ENCODE results near the gene SACM1L. TPM values are rescaled to one million over a fixed set of nuclear protein-coding genes. Genes with fewer than 3 reads are reported as not detected.

The SACM1L gene
- total and polyA plus RNA-seq, 2 of the 13 experiments (the other 11 are each of a cell fraction or from before 2014, with no cell fraction given): 15.1 to 27.8 TPM

DNA sequence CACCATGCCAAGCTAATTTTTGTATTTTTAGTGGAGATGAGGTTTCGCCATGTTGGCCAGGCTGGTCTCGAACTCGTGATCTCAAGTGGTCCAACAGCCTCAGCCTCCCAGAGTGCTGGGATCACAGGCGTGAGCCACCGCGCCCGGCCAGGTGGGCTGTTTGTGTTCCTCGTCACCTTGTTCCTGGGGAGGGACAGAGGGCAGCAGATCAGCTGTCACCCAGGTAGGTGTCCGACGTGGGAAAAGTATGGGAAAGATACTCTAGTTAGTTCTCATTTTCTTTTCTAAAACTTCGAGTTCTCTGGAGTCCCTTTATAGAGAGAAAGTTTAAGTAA lies 28.7 kb upstream of the SACM1L start (continued):
- TF ChIP-seq, protein P1, sequence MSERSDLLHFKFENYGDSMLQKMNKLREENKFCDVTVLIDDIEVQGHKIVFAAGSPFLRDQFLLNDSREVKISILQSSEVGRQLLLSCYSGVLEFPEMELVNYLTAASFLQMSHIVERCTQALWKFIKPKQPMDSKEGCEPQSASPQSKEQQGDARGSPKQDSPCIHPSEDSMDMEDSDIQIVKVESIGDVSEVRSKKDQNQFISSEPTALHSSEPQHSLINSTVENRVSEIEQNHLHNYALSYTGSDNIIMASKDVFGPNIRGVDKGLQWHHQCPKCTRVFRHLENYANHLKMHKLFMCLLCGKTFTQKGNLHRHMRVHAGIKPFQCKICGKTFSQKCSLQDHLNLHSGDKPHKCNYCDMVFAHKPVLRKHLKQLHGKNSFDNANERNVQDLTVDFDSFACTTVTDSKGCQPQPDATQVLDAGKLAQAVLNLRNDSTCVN (CRISPR knock-in tag; IDR thresholded peaks at IDR 0.05; ENCODE audit: borderline replicate concordance): no peak
- TF ChIP-seq, protein P2, sequence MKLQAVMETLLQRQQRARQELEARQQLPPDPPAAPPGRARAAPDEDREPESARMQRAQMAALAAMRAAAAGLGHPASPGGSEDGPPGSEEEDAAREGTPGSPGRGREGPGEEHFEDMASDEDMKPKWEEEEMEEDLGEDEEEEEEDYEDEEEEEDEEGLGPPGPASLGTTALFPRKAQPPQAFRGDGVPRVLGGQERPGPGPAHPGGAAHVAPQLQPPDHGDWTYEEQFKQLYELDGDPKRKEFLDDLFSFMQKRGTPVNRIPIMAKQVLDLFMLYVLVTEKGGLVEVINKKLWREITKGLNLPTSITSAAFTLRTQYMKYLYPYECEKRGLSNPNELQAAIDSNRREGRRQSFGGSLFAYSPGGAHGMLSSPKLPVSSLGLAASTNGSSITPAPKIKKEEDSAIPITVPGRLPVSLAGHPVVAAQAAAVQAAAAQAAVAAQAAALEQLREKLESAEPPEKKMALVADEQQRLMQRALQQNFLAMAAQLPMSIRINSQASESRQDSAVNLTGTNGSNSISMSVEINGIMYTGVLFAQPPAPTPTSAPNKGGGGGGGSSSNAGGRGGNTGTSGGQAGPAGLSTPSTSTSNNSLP (IDR thresholded peaks at IDR 0.05; ENCODE audit: low read depth, low read length): no peak
- TF ChIP-seq ZNF672 (CRISPR knock-in tag; IDR thresholded peaks at IDR 0.05) (no peak), ZNF761 (CRISPR knock-in tag; conservative IDR thresholded peaks at IDR 0.05) (no peak)

DNA sequence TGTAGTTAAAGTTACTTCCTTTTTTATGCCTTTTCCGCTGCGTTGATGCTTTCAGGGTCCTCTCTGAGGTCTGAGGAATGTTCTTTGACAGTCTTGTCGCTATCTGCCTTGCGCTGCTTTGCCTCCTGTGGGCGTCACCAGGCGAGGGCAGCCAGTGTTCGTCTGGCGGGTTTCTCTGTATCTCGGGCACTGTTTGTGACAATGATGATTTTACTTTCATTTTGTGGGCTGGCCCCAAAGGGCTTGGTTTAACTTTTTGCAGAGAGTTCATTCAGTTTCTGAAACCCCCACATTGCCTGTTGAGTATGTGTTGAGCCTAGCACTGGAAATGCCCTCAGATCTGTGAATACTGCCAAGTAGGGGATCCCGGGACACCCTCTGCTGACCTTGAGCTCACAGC lies 24.6 kb upstream of the SACM1L start:
- Histone ChIP-seq H3K4me2 (ENCODE audit: low read depth, low read length) (no peak overlapping the region), H4K20me1 (ENCODE audit: insufficient read depth, low read length) (no peaks in the 10 kb centered on the region; the same call in 1 of the 2 replicates), H3K36me3 (replicated peaks in 1 of 2; ENCODE audit: control insufficient read depth in 1 of 2, insufficient read depth in 2 of 2, low read length in 2 of 2) (peaks cover 9 to 33% of the 10 kb centered on the region in 2 experiments), H3K4me3 (replicated peaks in 1 of 3; ENCODE audit: insufficient read depth in 1 of 3, low read depth in 2 of 3, low read length in 3 of 3) (no peak overlapping the region), H3K27me3 (ENCODE audit: control insufficient read depth in 1 of 2, insufficient read depth in 2 of 2, low read length in 2 of 2) (no peaks in the 10 kb centered on the region), H3K27ac (ENCODE audit: extremely low read length, insufficient read depth, low read length) (no peak overlapping the region), H3K79me2 (ENCODE audit: insufficient read depth, low read length) (no peaks in the 10 kb centered on the region), H3K9ac (ENCODE audit: insufficient read depth, low read depth, low read length) (no peak overlapping the region), H3K4me1 (ENCODE audit: insufficient read depth, low read length) (peaks cover 26% of the 10 kb centered on the region), H3K9me3 (ENCODE audit: low read length) (no peaks in the 10 kb centered on the region), H2AFZ (ENCODE audit: low read length) (no peak overlapping the region)
- CTCF ChIA-PET (ENCODE audit: low intra/inter-chr PET ratio, low total read pairs): interaction anchor here (0.6 to 1.8 kb wide), 5 partner anchors 8 to 440 kb away, joined by 3 to 13 read pairs (median 3); partner anchors contain the start of gene SACM1L
- ATAC-seq (peak; percentile 41; the same call in 2 of the 3 replicates), DNase-seq (ENCODE audit: low spot score) (peak; percentile 18), FAIRE-seq (no peak)
- WGBS (ENCODE audit: low lambda C conversion rate): 79% methylated on average over 10 of the region's 10 CpGs
- in situ Hi-C loops (cut with HindIII; ENCODE audit: extremely low pct_ligation_motif_present, low pct_unique_long_range_greater_than_20kb): loop anchor here (10.0 kb wide), 1 partner anchor 440 kb away; the partner anchor contains the start of gene TMEM158
- TF ChIP-seq SIN3B (IDR thresholded peaks at IDR 0.05; ENCODE audit: low read length): no peak
- TF ChIP-seq, protein P3, sequence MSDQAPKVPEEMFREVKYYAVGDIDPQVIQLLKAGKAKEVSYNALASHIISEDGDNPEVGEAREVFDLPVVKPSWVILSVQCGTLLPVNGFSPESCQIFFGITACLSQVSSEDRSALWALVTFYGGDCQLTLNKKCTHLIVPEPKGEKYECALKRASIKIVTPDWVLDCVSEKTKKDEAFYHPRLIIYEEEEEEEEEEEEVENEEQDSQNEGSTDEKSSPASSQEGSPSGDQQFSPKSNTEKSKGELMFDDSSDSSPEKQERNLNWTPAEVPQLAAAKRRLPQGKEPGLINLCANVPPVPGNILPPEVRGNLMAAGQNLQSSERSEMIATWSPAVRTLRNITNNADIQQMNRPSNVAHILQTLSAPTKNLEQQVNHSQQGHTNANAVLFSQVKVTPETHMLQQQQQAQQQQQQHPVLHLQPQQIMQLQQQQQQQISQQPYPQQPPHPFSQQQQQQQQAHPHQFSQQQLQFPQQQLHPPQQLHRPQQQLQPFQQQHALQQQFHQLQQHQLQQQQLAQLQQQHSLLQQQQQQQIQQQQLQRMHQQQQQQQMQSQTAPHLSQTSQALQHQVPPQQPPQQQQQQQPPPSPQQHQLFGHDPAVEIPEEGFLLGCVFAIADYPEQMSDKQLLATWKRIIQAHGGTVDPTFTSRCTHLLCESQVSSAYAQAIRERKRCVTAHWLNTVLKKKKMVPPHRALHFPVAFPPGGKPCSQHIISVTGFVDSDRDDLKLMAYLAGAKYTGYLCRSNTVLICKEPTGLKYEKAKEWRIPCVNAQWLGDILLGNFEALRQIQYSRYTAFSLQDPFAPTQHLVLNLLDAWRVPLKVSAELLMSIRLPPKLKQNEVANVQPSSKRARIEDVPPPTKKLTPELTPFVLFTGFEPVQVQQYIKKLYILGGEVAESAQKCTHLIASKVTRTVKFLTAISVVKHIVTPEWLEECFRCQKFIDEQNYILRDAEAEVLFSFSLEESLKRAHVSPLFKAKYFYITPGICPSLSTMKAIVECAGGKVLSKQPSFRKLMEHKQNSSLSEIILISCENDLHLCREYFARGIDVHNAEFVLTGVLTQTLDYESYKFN (CRISPR knock-in tag; conservative IDR thresholded peaks at IDR 0.05): no peak
- TF ChIP-seq, protein P4, sequence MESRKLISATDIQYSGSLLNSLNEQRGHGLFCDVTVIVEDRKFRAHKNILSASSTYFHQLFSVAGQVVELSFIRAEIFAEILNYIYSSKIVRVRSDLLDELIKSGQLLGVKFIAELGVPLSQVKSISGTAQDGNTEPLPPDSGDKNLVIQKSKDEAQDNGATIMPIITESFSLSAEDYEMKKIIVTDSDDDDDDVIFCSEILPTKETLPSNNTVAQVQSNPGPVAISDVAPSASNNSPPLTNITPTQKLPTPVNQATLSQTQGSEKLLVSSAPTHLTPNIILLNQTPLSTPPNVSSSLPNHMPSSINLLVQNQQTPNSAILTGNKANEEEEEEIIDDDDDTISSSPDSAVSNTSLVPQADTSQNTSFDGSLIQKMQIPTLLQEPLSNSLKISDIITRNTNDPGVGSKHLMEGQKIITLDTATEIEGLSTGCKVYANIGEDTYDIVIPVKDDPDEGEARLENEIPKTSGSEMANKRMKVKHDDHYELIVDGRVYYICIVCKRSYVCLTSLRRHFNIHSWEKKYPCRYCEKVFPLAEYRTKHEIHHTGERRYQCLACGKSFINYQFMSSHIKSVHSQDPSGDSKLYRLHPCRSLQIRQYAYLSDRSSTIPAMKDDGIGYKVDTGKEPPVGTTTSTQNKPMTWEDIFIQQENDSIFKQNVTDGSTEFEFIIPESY (CRISPR knock-in tag; IDR thresholded peaks at IDR 0.05): peak; percentile 95
- 0 out of 2 replicates have a peak, but pooled peaks have one; percentile 37 for TF ChIP-seq SOX5 (CRISPR knock-in tag; IDR thresholded peaks at IDR 0.05; ENCODE audit: borderline replicate concordance)
- POLR2A ChIA-PET: no interaction called here
- no TSS peak for BruUV-seq (replicated peaks)
- intact Hi-C loops (cut with micrococcal nuclease; ENCODE audit: unreplicated experiment): loop anchor here (2.0 kb wide), 1 partner anchor 154 kb away; no protein-coding TSS in a partner anchor
